GM18502 (cell line): ENCODE data around the gene FAM228B.
"Not testable (repeated sequence)": the region's sequence is repeated elsewhere in the genome, so short reads cannot be mapped to it uniquely, and the experiment has no call there.

Source experiments
- ATAC-seq: cut with Tn5 transposase; IDR thresholded peaks from one replicate; pipeline ENCODE4 v1.9.1; 2021; ENCODE audit warnings: mild to moderate bottlenecking; ENCODE audit not compliant: unreplicated experiment, poor library complexity

The FAM228B gene

DNA sequence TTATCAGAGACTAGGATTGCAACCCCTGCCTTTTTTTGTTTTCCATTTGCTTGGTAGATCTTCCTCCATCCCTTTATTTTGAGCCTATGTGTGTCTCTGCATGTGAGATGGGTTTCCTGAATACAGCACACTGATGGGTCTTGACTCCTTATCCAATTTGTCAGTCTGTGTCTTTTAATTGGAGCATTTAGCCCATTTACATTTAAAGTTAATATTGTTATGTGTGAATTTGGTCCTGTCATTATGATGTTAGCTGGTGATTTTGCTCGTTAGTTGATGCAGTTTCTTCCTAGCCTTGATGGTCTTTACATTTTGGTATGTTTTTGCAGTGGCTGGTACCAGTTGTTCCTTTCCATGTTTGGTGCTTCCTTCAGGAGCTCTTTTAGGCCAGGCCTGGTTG lies 73.9 kb downstream of the FAM228B start:
- not testable (repeated sequence) for ATAC-seq

DNA sequence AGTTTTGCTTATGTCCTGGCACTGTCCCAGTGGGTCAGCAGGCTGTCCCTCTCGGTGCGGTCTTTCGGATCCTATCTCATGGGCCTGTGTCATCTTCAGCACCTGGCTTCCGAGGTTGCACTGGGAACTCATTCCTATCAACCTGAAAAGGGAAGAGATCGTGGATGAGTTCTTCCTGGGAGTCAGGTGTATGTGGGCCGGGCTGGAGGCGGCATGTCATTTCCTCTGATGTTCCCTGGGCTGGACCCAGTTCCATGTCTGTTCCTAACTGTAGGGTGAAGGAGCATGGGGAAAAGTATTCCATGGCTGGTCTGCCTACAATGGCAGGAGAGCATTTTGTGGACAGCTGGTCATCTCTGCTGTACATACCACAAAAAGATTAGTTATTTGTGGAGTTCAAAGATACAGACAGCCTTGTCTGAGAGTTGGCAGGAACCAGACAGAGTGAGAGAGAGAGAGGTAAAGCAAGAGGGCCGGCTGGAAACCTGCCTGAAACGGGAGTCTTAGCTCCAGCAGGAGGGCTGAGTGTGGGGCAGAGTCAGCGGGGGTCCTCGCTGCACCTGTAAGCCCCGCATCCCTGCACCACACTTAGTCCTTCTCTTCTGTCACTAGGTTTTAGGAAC lies 76.8 kb downstream of the FAM228B start:
- ATAC-seq = no peak

DNA sequence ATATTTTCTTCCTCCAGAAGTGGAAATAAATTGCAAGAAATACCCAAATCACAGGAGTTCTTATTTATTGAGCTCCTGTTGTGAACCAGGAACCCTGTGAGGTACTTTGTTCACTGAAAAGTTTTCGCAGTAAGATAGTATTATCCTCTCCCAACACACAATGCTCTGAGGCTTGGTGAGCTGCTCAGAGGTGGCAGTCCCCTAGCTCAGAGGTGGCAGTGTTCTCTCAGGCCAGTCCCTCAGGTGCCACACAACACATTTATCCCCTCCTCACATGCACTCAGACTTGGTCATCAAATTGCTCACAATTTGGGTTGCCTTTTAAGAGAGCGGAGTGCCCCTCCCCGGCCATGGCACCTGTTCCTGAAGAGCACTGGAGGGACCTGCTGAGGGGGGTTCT lies 77.5 kb downstream of the FAM228B start:
- ATAC-seq = no peak

DNA sequence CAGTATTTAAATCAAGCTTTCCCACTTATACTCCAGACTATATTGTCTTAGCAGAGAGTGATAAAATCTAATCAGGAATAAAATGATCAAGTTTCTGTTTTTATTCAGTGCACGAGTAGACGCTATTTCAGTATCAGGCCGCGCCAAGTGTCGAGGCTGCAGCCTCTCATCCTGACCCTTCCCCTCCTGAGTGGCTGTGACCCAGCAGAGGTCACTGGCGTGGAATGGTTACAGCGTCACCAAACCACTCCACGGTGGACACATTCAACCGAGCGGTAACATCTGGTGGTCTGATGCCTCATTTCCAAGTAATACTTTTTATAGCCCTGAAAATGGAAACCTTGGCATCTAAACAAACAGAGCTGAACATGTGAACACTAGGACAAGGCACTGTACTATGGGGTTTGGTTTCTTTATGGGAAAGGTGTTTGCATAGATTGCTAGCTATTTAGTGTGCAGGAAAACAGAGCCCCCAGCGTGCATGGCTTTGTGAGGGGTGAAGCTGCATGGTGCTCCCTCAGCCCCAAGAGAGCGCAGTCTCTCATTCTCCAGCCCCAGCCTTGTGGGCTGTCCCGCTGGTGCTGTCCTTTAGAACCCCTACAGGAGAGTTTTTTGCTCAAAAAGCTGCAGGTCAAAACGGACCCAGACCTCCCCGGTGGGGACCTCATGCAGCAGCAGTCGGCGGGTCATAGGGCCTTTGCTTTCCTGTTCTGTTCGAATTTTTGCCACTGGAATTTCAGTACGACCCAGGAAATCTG lies 79.9 kb downstream of the FAM228B start:
- no peak for ATAC-seq

DNA sequence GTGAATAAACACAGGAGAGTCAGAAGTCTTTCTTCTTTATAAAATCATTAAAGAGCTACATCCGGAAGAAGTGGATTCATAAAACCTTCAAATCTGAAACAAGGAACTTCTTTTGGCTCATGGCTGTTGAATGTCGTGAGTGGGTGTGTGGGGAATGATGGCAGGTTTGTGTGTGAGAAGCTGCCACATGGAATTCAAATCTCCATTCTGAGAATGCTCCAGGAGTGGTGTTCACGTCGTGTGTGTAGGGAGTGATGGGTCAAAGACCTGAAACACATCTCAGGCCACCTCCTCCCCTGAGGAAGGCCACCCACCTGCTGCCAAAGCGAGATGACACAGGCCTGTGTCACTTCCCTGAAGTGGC lies 80.5 kb downstream of the FAM228B start:
- ATAC-seq = no peak

DNA sequence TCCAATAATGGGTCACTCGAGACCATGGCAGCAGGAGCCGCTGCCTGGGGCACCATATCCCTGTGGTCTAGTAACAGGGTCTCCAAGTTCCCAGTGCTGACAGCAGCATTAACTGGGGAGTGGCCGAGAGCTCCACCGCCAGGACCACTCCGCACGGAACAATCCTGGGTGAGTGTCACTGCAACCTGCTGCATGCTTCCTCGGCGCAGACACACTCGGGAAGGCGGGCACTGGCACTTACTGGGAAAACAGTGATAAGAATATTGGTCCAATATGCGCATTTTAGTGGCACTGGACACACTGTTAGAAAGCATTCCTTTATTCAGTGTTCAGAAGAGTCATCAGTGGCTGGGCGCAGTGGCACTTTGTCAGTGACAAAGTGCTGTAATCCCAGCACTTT lies 81.2 kb downstream of the FAM228B start:
- ATAC-seq = no peak

DNA sequence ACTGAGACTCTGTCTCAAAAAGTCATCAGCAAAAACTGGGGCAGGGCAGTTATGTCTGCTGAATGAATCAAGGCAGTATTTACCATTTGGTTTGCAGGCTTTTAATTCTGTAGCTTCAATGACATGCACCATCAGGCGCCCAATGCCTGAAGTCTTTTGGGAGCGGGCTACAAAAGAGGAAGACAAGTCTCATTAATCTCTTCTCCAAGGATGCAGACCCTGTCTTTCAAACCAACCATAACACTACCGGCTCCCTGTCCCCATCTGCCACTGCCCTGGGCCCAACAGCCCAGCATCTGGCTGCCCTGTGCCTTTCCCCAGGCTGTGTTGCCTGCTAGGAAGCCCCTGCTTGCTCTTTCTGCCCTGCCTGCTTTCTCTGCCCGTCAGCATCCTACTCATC lies 81.9 kb downstream of the FAM228B start:
- ATAC-seq = no peak

DNA sequence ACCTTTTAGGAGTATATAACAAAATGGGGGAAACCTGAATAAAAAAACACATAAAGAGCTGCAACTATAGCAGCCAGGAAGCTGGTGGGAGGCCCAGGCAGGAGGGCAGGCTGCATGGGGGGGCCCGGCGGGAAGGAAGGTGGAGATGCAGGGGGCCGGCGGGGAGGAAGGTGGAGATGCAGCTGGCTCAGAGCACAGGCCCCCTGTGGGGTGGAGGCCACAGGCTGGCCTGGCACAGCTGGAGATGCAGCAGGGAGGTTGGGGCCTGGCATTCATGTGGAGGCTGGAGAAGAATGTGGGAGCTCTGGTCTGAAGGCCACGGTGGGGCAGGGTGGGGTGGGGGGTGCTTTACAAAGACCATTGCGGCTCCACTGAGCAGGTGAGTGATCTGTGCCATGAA lies 83.0 kb downstream of the FAM228B start:
- no peak for ATAC-seq

DNA sequence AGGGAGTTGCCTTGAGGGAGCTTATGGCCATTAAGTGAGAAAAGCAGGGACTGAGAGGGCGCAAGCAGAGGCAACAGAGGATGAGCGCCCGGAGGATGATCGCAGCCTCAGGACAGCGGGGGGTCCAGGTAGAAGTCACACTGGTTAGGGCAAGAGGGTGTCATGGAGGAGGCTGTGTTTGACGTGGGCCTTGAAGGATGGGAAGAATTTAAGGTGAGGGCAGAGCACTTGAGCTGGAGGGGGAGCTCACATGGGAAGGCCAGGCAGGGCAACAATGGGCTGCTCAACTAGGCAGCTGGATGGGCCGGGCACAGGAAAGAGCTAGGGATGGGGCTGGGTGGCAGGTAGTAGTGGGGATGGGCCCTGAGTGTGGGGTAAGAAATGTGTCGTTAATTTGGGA lies 83.4 kb downstream of the FAM228B start:
- ATAC-seq = no peak

DNA sequence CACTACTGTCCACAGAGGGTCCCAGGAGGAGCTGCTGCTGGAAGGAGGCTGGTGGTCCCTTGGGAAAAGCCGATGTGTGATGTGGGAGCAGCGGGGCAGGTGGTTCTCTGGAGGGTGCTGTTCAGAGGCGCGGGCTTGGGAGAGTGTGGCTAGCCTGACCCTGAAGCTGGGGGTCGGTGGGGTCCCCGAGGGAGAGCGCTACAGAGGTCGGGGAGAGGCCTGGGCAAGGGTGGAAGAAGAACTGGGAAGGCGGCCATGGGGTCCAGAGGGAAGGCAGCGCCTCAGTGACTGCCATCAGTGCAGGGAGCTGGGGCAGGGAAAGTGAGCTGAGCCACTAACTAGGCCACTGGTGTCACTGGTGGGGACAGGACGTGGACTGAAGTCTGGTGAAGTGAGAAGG lies 84.1 kb downstream of the FAM228B start:
- ATAC-seq = no peak

DNA sequence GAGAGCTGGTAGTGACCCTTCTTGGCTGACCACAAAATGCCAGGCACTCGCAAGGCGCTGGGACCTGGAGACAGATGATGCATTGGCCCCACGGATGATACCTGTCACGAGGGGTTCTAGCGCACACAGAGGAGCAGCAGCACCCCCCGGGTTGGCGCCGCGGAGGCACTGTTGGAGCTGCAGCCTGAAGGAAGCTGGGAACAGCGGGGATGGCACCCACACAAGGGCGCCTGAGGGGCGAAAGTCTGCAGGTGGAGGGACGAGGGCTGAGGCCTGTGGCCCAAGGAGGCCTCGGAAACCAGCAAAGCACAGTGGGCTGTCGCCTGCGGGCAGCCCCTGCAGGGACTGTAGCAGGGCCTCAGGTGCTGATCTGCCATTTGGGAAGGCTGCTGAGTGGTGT lies 85.2 kb downstream of the FAM228B start:
- no peak for ATAC-seq

DNA sequence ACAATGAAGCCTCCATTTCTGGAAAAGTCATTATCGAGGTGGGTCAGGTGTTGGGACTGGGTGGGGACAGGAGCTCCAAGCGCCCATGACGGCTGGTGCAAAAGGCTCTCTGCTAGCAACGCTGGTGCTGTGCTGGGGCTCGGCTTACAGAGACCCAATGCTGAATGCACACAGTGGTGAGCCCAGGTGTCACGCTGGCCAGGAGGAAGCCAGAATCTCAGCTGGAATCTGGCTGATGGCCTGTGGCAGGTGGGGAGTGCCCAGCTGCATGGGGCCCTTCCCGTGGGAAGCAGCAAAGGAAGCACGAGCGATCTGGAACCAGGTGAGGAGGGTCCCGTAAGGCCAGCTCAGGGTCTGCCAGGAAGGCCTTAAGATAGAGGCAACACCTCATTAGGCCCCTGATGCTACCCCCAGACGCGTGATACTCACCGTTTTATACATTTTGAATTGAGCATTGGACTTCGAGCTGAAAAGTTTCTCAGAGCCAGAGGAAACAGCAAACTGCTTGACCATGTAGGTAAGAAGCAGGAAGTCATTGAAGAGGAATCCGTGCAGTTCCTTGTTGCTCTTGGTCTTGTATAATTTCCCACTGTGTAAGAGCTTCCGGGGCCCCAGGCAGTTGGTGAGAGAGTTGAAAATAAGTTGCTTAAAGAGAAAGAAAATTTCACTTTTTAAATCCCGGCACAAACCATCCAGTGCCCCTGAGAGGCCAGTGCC lies 86.3 kb downstream of the FAM228B start:
- ATAC-seq = no peak

DNA sequence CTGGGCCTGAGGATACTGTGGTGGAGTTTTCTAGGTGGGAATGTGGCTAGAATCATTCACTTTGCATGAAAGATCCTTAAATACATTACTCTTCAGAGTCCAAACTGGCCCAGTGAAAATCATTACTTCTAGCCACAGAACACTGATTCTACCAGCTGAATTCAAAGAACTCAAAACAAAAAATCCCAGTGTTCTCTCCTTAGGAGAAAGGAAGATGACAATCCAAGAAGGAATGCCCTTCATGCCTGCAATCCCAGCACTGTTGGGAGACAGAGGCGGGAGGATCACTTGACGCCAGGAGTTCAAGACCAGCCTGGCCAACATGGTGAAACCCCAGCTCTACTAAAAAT lies 86.8 kb downstream of the FAM228B start:
- no peak for ATAC-seq

DNA sequence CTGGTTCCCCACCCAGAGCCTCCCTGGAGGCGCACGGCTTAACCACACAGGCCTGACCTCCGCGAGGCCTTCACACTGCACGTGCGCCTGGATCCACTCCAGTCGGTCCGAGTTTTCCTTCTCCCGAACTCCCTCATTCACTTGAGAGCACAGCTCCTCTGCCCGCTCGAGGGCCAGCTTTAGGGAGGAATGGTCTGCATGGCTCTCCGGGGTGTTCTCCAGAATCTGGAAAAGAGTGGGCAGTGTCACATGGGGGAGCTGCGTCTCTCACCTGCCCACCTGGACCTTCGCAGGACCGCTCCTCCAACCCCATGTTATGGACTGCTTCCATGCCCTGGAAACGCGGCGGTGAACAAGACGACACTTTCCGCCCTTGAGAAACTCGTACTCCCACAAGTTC lies 87.5 kb downstream of the FAM228B start:
- ATAC-seq = no peak

DNA sequence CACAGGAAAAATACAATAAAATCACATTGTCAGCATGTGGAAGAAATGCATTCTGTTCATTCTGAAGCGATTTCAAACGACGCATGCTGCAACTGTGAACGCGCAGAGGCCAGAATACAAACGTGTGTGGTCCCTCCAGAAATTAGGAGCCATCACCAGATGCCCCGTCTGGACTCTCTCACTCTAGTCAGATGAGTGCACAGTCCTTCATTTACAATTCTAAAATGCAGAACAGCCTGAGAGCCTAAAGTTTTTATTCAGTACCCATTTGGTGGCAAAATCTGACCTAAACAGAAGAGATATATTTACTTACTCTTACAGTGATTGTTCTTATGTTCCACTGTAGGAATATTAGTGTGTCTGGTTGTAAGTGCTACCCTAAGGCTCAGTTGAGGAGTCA lies 88.1 kb downstream of the FAM228B start:
- ATAC-seq = no peak

DNA sequence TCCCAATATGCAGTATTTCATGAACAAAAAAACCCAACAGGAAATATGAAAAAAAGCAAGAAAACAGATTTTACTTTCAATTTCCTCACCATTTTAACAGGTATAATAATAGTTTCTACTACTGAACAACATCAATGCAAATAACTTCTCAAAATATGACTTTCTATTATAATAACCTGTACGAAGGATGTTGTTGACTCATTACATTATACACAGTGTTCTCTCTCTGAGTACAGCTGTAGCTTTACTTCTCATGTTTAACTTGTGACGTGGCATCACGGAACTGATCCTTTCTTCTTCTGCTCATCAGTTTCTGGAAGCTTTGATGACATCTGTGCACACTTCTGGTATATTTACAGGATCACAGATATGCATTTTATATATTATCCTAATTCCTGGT lies 91.6 kb downstream of the FAM228B start:
- peak; percentile 98 for ATAC-seq
